Fibroblast of skin of abdomen (primary cell): ENCODE results near the gene MINDY3. TPM values are rescaled to one million over a fixed set of nuclear protein-coding genes. Genes with fewer than 3 reads are reported as not detected.
"Not testable (repeated sequence)": the region's sequence is repeated elsewhere in the genome, so short reads cannot be mapped to it uniquely, and the experiment has no call there.

Experiments
- DNase-seq: peaks from one replicate; pipeline ENCODE4 v3.0.0-alpha.2; 2013
- polyA plus RNA-seq, 2 experiments: library from polyadenylated mRNA; unstranded; fragments of 120-200 nt; gene quantifications; one replicate each; pipeline ENCODE4 v1.2.1, GENCODE V29; 2013; ENCODE audit not compliant: insufficient read length in 2 of 2

MINDY3 gene
- polyA plus RNA-seq (2013, experiment 1 of 2; ENCODE audit: insufficient read length) = 20.5 TPM
- polyA plus RNA-seq (2013, experiment 2 of 2; ENCODE audit: insufficient read length) = 21.0 TPM

DNA sequence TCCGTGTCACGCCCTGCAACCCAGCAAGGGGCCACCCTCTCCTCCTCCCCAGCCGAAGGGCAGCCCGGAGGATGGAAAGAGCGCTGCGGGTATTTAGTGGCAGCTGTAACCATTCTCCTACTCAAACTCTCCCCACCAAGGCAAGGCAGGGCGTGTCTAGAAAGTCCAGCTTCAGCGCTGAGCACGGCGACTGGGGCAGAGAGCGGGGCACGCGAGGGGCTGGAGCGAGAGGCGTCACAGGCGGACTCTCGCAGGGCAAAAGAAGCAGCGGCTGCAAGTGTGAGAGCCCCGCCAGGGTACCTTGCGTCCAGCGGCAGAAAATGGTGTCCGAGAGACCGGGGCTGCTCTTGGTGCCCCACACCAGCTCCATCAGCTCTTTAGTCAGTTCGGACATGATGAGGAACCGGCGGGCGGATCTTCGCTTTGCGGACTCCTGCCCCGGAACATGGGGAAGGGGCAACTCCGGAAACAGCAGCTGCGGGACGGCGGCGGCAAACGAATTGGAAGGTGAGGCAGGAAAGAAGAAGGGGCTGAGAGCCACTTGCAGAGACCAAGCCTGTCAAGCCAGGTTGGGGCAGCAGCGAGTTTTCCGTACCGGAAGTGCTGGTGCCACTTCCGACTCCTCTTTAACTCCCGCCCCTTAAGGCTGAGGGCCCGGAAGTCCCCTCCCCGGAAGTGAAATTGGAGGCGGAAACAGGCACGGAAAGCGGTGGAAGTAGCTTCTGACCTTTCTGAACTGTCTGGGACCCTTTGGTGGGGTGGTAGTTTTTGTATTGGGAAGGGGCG, at the start of gene MINDY3:
Gene MINDY3 (minus strand): TSS at position 602 of the 786 bp plus-strand sequence. CDS start 208 bp downstream, at position 394.
- DNase-seq = peak; percentile 78

DNA sequence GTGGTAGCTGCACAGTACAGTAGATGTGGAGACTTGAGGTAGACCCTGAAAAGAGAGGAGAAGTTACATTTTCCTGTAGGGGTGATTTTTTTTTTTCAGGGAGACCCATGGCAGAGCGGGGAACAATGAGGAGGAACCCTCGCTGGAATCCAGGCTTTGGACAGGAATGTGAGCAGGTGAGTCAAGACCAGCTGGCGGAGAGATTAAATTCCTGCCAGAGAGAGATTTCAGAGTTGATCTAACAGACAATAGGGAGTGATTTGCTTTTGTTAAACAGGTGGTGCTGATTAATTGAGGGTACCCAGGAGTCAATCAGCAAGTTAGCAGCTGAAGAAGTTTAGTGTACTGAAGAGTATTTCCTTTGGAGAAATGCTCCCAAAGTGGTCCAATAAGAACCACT, 41.6 kb upstream of the MINDY3 start:
- no peak for DNase-seq

GRCh38 chr10:15898046-15898445, 37.7 kb upstream of the MINDY3 start:
- DNase-seq = peak; percentile 10

- peak; percentile 14 for DNase-seq
These were observed 37.0 kb upstream of the MINDY3 start for GRCh38 chr10:15897287-15897686.

- no peak for DNase-seq
These were observed 36.3 kb upstream of the MINDY3 start for GRCh38 chr10:15896654-15897053.

DNA sequence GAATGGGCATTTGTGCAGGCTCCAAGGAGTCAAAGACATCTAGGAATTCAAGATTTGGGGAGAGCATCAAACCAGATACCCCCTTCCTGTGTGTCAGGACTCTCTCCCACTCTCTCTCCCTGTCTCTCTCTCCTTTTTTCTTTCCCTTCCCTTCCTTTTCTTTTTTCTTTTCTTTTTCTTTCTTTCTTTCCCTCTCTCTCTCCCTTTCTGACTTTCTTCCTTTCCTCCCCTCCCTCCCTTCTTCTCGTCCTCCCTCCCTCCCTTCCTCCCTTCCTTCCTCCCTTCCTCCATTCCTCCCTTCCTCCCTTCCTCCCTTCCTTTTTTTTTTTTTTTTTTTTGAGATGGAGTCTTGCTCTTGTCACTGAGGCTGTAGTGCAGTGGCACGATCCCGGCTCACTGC, 24.1 kb upstream of the MINDY3 start:
- DNase-seq = no peak

- DNase-seq = no peak
These were observed 21.2 kb upstream of the MINDY3 start for GRCh38 chr10:15881542-15881941.

DNA sequence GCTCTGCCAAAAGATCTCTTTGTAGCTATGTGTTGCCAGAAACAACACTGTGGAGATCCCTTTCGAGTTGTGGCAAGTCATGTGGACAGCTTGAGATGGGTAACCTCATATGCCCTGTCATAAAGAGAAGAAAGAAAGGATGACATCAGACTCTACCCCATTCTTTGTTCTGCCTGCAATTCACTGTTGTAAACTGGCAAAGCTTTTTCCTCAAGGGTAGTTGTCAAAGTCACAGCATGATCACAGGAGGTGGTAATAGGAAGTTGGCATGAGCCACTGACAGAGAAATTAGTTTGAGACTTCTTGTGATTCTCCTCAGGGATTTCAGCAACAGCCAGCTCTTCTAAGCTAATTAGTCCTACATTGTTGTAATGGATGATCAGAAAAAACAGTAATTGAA, 19.4 kb upstream of the MINDY3 start:
- no peak for DNase-seq

GRCh38 chr10:15879058-15879457, 18.8 kb upstream of the MINDY3 start:
- DNase-seq = peak; percentile 7

GRCh38 chr10:15877836-15878576, 17.7 kb upstream of the MINDY3 start:
- DNase-seq = no peak

DNA sequence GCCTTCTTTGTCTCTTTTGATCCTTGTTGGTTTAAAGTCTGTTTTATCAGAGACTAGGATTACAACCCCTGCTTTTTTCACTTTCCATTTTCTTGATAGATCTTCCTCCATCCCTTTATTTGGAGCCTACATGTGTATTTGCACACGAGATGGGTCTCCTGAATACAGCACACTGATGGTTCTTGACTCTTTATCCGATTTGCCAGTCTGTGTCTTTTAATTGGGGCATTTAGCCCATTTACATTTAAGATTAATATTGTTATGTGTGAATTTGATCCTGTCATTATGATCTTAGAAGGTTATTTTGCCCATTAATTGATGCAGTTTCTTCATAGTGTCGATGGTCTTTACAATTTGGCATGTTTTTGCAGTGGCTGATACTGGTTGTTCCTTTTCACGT, 16.0 kb upstream of the MINDY3 start:
- not testable (repeated sequence) for DNase-seq

GRCh38 chr10:15872645-15873044, 12.3 kb upstream of the MINDY3 start:
- DNase-seq = not testable (repeated sequence)

- DNase-seq = peak; percentile 6
These were observed 11.5 kb upstream of the MINDY3 start for GRCh38 chr10:15871823-15872222.

DNA sequence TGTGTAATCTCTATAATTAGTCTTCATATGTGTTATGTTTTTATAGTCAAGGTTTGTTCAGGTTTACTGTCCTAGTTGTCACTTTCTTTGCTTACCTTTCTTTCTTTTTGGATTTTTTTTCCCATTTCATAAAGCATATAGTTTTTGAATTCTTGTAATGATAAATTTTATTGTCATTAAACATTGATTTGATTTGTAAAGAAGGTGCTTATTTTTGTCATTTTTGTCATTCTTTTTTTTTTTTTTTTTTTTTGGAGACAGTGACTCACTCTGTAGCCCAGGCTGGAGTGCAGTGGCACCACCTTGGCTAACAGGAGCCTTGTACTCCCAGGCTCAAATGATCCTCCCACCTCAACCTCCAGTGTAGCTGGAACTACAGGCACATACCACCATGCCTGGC, 9.6 kb upstream of the MINDY3 start:
- DNase-seq = no peak

DNA sequence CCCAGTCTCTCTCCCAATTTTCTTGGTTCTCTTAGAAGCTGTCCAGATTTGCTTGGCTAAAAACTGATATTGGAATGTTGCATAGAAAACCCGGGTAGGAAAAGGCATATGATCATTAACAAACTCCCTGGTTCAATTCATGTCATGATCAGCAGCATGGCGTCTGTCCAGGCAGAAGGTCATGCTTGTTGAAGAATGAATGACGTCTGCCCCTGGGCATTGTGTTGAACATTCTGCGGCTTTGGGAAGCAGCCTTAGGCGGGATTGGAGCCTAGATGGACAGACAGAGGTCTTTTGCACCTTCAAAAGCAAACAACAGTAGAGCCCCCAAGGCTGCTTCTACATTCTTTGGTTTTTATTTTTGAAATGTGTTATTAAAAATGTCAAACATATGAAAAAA, 7.7 kb upstream of the MINDY3 start:
- no peak for DNase-seq

GRCh38 chr10:15865304-15865703, 5.0 kb upstream of the MINDY3 start:
- no peak for DNase-seq

- no peak for DNase-seq
These were observed 4.1 kb upstream of the MINDY3 start for GRCh38 chr10:15864419-15864818.

DNA sequence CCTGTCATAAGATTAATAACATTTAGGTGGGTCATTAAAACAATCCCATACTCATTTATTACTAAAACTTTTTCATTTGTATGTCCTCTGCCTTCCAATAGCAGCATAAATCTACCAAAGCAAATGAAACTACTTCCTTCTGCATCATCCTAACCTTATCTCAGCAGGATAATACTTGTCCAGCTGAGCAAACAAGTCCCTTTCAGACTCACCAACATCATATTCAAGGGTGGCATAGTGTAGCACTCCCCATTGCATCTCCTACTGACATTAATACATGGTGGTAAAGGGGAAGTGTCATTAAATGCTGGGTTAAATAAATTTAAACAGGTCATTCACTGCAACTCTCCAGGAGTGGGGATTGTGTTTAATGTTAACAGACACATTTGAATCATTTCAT, 3.4 kb upstream of the MINDY3 start:
- DNase-seq = no peak

DNA sequence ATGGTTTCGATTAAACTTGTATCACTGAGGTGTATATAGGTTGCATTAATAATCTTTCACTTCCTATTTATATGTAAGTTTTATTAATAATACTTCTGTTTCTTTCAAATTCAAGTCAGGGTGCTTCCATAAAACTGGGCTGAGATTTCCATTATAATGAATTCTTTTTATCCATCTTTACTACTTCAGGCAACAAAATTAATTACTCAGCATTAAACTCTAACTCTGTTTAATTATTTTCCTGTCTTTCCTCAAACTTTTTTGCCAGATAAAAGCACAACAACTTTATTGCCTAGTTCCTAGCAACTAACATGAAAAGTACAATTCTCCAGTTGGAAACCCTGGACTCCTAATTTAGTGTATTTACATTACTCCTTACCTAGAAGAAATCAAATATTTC, 3.0 kb upstream of the MINDY3 start:
- no peak for DNase-seq

DNA sequence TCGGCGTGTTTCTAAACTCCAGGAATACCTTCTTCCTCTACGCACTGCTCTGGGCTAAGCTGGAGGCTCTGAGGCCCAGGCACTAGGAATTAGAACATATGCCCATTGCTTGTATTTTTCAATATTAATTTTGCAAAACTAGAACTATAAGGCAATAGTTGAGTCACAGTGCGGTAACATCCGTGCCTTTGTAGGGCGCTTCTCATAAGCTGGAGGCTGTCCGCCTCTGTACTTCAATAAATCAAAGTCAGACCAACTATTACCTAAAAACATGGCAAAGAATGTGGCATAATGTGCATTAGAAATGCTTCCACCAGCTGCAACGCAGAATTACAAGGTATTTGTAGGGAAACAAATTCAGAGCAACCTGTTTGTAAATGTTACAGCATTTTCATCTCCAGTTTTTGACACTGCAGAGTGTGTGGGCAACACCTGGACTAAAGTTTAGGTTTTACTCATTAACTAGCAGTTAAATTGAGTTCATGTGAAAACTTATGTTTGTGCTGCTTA, 440 bp upstream of the MINDY3 start:
- no peak for DNase-seq

GRCh38 chr10:15859509-15859905, 800 bp downstream of the MINDY3 start:
- no peak for DNase-seq

- no peak for DNase-seq
These were observed 1.4 kb downstream of the MINDY3 start for GRCh38 chr10:15858861-15859281.

DNA sequence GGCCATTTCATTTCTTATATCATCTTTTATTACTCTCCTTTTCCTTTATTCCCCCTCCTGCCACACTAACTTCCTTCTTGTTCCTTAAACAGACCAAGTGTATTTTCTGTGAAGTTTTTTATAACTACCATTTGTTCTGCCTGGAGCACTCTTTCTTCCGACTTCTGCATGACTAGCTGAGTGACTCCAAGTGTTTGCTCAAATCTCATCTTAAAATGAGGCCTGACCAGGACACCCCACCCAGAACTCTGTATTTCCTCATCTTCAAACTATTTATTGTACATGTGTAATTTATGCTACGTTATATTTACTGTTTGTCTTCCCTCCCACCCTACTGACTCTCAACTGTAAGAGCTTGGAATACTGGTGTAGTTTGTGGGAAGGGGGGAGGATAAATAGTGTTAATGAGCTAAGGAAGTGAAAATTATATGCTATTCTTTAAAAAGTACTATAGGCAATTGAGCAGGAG, 3.2 kb downstream of the MINDY3 start:
- no peak for DNase-seq
